NCI-H1105 (cell line): ENCODE results near the gene METTL26.
A peak's percentile ranks its signal among the peaks of the same experiment; 100 is the strongest.

ENCODE experiments used
- DNase-seq: peaks from one replicate; lab custom pipeline; 2025; lab: John Stamatoyannopoulos, UW

Gene METTL26

GRCh38 chr16:674968-675883, 39.1 kb upstream of the METTL26 start, which contains the start of gene RHBDL1:
RHBDL1 (plus strand) TSS chr16:675671; CDS start chr16:675791, 120 bp downstream.
- DNase-seq = no peak

GRCh38 chr16:674214-674881, 38.2 kb upstream of the METTL26 start:
- no peak for DNase-seq

GRCh38 chr16:673399-673991, 37.4 kb upstream of the METTL26 start:
- DNase-seq = no peak

- DNase-seq = no peak
These were observed 36.7 kb upstream of the METTL26 start for GRCh38 chr16:672851-673250.

GRCh38 chr16:672371-672770, 36.3 kb upstream of the METTL26 start:
- no peak for DNase-seq

- DNase-seq = no peak
These were observed 35.4 kb upstream of the METTL26 start for GRCh38 chr16:671353-672131.

- no peak for DNase-seq
These were observed 34.6 kb upstream of the METTL26 start for GRCh38 chr16:670485-671352.

- DNase-seq = no peak
These were observed 33.6 kb upstream of the METTL26 start for GRCh38 chr16:669666-670065.

- DNase-seq = no peak
These were observed 32.5 kb upstream of the METTL26 start for GRCh38 chr16:668519-669171.

- DNase-seq = peak; percentile 64
These were observed 31.8 kb upstream of the METTL26 start, which contains the start of gene RHOT2 for GRCh38 chr16:667780-668518. RHOT2 (plus strand) TSS chr16:668132; CDS start chr16:668200, 68 bp downstream.

GRCh38 chr16:667113-667779, 31.1 kb upstream of the METTL26 start:
- no peak for DNase-seq

GRCh38 chr16:666572-666971, 30.5 kb upstream of the METTL26 start:
- DNase-seq = no peak

- no peak for DNase-seq
These were observed 26.5 kb upstream of the METTL26 start for GRCh38 chr16:662597-662996.

GRCh38 chr16:662095-662494, 26.0 kb upstream of the METTL26 start:
- no peak for DNase-seq

- DNase-seq = no peak
These were observed 25.2 kb upstream of the METTL26 start for GRCh38 chr16:661184-661821.

- DNase-seq = no peak
These were observed 24.5 kb upstream of the METTL26 start for GRCh38 chr16:660459-661183.

- DNase-seq = no peak
These were observed 24.0 kb upstream of the METTL26 start for GRCh38 chr16:660132-660458.

- DNase-seq = no peak
These were observed 23.5 kb upstream of the METTL26 start for GRCh38 chr16:659618-660017.
